ENCODE data around the gene ZC2HC1B.

ZC2HC1B gene

GRCh38 chr6:143936347-143936746 lies 72.1 kb downstream of the ZC2HC1B start:
- DNase-seq, result no peak

- DNase-seq, result no peak
Measured at GRCh38 chr6:143936778-143937667, 72.7 kb downstream of the ZC2HC1B start.

GRCh38 chr6:143937668-143937970 lies 73.3 kb downstream of the ZC2HC1B start:
- no peak for DNase-seq

GRCh38 chr6:143939364-143939763 lies 75.1 kb downstream of the ZC2HC1B start:
- no peak for DNase-seq

- DNase-seq, result peak in 1 of 2 experiments; percentile 9
Measured at GRCh38 chr6:143940011-143940597, 75.8 kb downstream of the ZC2HC1B start.

- DNase-seq, result no peak
Measured at GRCh38 chr6:143941852-143942627, 77.8 kb downstream of the ZC2HC1B start.

- no peak for DNase-seq
Measured at GRCh38 chr6:143948208-143948607, 83.9 kb downstream of the ZC2HC1B start.

- DNase-seq, result no peak
Measured at GRCh38 chr6:143949535-143949934, 85.3 kb downstream of the ZC2HC1B start.

- no peak for DNase-seq
Measured at GRCh38 chr6:143949962-143950361, 85.7 kb downstream of the ZC2HC1B start.

- DNase-seq, result no peak
Measured at GRCh38 chr6:143950875-143951274, 86.6 kb downstream of the ZC2HC1B start.

GRCh38 chr6:143952060-143952778 lies 87.9 kb downstream of the ZC2HC1B start:
- no peak for DNase-seq

- DNase-seq, result no peak
Measured at GRCh38 chr6:143952947-143953701, 88.8 kb downstream of the ZC2HC1B start.

- no peak for DNase-seq
Measured at GRCh38 chr6:143953922-143954321, 89.6 kb downstream of the ZC2HC1B start.

- no peak for DNase-seq
Measured at GRCh38 chr6:143955971-143956370, 91.7 kb downstream of the ZC2HC1B start.

- no peak for DNase-seq
Measured at GRCh38 chr6:143957679-143958274, 93.5 kb downstream of the ZC2HC1B start.

- DNase-seq, result no peak
Measured at GRCh38 chr6:143958839-143959399, 94.6 kb downstream of the ZC2HC1B start.

- no peak for DNase-seq
Measured at GRCh38 chr6:143959927-143960326, 95.7 kb downstream of the ZC2HC1B start.

GRCh38 chr6:143961066-143961465 lies 96.8 kb downstream of the ZC2HC1B start:
- no peak for DNase-seq

- no peak for DNase-seq
Measured at GRCh38 chr6:143961886-143962878, 97.9 kb downstream of the ZC2HC1B start.
